ENCODE measurements around the gene TMEM260. TPM values are rescaled to one million over a fixed set of nuclear protein-coding genes. Genes with fewer than 3 reads are reported as not detected.
"Not testable (repeated sequence)": the region's sequence is repeated elsewhere in the genome, so short reads cannot be mapped to it uniquely, and the experiment has no call there.

Gene TMEM260
- total RNA-seq, 1 donor: 11.4 TPM

DNA sequence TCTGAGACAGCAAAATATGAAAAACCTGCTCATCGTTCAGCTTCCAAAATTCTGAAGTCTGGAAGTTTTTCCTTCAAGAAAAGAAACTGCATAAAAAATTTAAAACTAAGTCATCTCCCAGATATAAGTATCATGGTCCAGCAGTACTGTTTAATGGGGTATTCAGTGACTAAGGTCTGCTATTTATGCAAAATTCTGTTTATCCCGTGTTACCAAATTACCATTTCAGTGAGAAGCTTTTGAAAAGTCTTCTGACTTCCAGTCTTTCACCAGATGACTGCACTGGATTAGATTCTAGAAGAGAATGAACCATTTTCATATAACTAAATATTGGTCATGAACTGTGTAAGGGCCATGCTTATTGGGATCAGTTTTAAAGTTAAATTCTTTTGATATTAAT lies 67.9 kb downstream of the TMEM260 start:
- Histone ChIP-seq H3K4me3 (ENCODE audit: low read length) (no peak overlapping the region), H3K4me1 (ENCODE audit: insufficient read depth, low read length) (no peaks in the 10 kb centered on the region)

DNA sequence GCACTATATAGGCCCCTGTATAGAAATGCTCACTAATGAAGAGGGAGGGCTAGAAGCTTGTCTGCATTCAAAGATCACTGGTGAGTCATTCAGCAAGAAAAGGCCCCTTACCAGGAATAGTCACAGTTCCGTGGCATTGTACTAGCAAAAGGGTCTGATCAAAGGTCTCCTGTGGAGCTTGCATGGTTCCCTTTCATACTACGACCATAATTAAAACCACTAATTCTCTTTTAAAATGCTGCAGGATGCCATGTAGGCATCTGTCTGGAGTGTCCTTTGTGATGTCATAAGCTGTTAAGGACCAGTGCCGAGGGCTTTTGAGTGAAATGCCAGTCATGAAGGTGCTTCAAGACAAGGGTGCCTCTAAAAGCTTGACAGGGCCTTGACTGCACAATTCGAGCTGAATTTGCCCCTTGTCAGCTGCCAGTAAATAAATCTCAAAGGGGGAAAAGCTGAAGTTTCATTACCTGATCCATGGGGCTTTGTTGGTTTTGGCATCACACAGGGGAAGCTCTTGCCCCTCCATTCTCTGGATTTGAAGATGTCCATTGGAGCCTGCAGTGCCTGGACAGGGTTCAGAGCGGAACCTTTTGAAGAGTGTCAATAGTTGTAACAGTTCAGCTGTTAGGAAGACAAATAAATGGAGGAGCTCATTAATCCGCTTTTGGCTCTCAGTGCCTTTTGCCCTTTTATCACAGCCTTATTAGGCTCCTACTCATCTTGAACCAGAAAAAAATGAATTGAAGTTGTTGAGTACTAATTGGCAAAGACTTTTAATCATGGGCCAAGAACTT lies 69.1 kb downstream of the TMEM260 start:
- H3K4me3 ChIP-seq (ENCODE audit: low read length): no peak overlapping the region
- H3K9me3 ChIP-seq (ENCODE audit: low read depth, low read length): no peaks in the 10 kb centered on the region
- no peaks in the 10 kb centered on the region for H3K27me3 ChIP-seq (ENCODE audit: insufficient read depth, low read length)
- no peaks in the 10 kb centered on the region for H3K4me1 ChIP-seq (ENCODE audit: insufficient read depth, low read length)

More for the DNA sequence above, 67.9 kb downstream of the TMEM260 start:
- no peaks in the 10 kb centered on the region for H3K27me3 ChIP-seq (ENCODE audit: insufficient read depth, low read length)
- no peaks in the 10 kb centered on the region for H3K9me3 ChIP-seq (ENCODE audit: low read depth, low read length)

DNA sequence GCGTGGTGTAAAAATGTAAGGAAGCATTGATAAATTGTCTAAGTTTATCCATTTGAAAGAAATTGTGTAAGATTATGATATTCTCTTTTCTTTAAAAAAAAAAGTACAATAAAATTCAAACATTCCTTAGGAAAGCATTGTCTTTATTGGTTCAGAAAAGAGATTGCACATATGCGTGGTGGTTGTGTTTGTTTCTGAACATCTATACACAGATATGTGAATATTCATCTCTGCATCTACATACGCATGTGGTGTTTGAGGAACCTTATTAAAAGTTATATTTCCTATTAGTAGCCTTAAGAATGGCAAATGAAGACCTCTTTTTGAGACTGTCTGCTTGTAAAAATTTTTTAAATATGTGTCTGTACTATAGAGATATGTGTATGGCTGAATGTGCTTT lies 69.8 kb downstream of the TMEM260 start:
- Histone ChIP-seq H3K27me3 (ENCODE audit: insufficient read depth, low read length) (no peaks in the 10 kb centered on the region), H3K4me3 (ENCODE audit: low read length) (no peak overlapping the region), H3K9me3 (ENCODE audit: low read depth, low read length) (no peaks in the 10 kb centered on the region), H3K4me1 (ENCODE audit: insufficient read depth, low read length) (no peaks in the 10 kb centered on the region)

DNA sequence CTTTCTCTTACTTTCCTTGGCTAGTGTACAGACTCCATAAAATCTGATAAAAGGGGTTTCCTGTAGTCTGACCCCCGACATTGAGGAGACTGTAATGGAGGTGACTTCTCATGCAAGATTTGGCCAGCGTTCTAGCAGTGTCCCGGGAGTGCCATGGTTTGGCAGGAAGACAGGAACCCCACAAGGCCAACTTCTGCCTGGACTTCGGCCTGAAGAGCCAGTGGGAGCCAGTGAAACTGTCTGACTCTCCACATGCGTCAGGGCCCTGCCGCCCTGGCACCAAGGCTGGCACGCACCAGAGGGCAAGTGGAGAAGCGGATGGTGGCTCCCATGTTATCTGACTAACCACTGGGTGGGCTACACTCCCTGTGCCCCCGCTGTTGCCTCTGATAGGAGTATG lies 70.5 kb downstream of the TMEM260 start:
- H3K4me3 ChIP-seq (ENCODE audit: low read length): no peak overlapping the region
- no peaks in the 10 kb centered on the region for H3K27me3 ChIP-seq (ENCODE audit: insufficient read depth, low read length)
- H3K9me3 ChIP-seq (ENCODE audit: low read depth, low read length): no peaks in the 10 kb centered on the region
- H3K4me1 ChIP-seq (ENCODE audit: insufficient read depth, low read length): no peaks in the 10 kb centered on the region

DNA sequence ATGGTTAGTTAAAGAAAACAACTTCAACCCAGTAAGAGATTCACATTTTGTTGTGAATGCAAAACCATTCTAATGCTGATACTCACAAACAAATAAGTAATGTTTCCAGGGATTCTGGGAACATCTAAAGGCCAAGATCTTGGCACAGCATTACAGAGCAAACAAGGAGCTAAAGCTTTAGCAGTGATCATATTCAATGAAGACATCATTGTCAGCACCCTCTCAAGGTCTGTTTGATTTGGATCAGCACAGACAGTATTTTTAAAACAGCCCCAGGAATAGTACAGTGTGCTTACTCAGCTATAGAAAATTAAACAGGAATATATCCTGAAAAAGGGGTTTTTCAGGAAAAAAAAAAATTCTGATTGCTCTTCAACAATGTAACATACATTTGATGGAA lies 71.4 kb downstream of the TMEM260 start:
- Histone ChIP-seq H3K4me1 (ENCODE audit: insufficient read depth, low read length) (no peaks in the 10 kb centered on the region), H3K4me3 (ENCODE audit: low read length) (no peak overlapping the region), H3K9me3 (ENCODE audit: low read depth, low read length) (no peaks in the 10 kb centered on the region), H3K27me3 (ENCODE audit: insufficient read depth, low read length) (no peaks in the 10 kb centered on the region)

DNA sequence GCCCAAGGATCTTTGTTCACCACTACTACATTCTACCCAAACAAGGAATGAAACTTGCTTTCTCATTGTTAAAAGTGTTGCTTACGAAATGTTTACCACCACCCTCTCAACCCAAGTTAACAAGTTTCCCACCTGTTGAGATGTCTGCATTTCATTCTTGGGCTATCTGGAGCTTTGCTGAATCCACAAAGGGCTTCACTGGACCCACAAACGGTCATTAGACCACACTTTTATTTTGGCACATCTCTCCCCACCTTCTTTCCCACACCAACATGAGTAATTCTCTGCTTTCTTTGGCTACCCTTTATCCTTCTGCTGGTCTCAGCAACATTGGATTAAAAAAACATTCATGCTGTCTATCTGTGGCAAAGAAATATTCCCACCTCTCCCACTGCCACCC lies 78.0 kb downstream of the TMEM260 start:
- Histone ChIP-seq H3K9me3 (ENCODE audit: low read depth, low read length) (no peaks in the 10 kb centered on the region), H3K4me3 (ENCODE audit: low read length) (no peak overlapping the region)

DNA sequence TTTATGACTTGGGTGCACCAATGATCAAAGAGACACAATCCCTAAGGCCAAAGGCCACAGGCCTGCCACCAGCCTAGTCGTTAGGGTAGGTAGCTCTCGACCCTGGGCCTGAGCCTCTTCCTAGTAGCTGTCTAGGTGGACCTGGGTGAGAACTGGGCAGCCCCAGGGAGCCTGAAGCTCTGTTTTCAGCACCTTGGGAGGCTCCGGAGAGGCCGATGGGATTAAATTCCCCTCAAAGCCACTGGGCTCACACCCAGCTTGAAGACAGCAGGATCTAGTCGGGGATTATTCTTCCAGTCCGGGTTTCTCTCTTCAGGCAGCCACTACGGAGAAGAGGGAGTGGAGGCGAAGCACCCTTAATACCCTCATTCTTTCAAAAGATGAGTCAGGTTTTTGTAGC lies 79.8 kb downstream of the TMEM260 start:
- Histone ChIP-seq H3K27me3 (ENCODE audit: insufficient read depth, low read length) (no peaks in the 10 kb centered on the region), H3K4me1 (ENCODE audit: insufficient read depth, low read length) (no peaks in the 10 kb centered on the region), H3K4me3 (ENCODE audit: low read length) (no peak overlapping the region), H3K9me3 (ENCODE audit: low read depth, low read length) (no peaks in the 10 kb centered on the region)

More for the DNA sequence above, 78.0 kb downstream of the TMEM260 start:
- Histone ChIP-seq H3K4me1 (ENCODE audit: insufficient read depth, low read length) (no peaks in the 10 kb centered on the region), H3K27me3 (ENCODE audit: insufficient read depth, low read length) (no peaks in the 10 kb centered on the region)

DNA sequence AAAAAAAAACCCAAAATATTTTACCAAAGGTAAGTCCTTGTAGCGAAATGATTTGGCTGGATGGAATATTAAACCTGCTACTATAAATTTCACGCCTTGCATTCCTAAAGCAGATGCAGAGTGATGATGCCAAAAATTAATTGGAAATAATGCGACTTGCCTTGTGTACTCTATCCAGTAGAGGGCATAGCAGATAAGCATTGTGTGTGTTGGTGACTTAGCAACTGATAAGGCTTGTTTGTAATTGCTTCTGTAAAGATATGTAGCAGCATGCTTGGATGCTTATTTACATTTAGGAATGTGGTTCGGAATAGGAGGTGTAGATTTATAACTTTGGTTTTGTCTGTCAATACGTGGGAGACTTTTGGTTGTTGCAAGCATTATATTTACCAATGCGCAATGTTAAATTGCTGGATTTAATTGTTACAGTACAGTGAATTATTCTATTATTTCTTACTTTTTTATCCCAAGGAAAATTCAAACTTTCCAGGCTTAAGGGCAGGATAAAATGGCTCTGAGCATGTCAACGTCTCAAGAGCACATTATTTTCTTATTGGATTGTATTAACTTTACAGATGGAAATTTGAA lies 80.5 kb downstream of the TMEM260 start:
- Histone ChIP-seq H3K27me3 (ENCODE audit: insufficient read depth, low read length) (no peaks in the 10 kb centered on the region), H3K4me3 (ENCODE audit: low read length) (no peak overlapping the region), H3K4me1 (ENCODE audit: insufficient read depth, low read length) (no peaks in the 10 kb centered on the region), H3K9me3 (ENCODE audit: low read depth, low read length) (no peaks in the 10 kb centered on the region)

DNA sequence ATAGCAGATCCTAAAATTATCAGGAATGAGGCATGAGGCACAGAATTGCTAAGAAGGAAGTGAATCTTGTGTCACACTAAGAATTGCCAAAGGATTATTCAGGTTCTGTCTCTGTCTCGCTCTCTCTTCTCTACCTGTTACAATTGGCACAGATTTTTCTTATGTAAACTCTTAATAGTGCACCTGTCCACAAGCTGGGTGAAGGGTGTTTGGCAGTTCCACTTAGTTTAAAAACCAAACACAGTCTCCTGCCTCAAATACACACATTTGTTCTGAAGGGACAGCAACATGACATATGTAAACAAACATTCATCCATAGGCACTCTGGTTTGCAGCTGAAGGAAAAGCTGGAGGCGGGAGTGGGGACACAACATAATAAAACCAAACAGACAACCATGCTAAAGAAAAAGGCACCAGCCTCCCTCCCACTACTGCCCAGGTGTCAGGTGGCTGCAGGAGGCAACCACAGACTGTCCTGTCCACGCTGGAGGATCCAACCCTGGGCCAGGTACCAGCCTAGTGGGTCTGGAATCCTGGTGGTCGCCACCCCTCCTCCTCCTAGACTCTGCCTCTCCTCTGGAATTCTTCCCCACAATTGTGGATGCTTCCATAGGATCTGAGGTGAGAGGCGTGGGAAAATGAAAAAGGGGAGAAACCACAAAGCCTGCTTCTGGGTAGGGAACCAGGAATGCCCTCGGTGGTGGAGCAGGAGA lies 81.2 kb downstream of the TMEM260 start:
- no peaks in the 10 kb centered on the region for H3K9me3 ChIP-seq (ENCODE audit: low read depth, low read length)
- H3K4me3 ChIP-seq (ENCODE audit: low read length): no peak overlapping the region
- H3K27me3 ChIP-seq (ENCODE audit: insufficient read depth, low read length): no peaks in the 10 kb centered on the region
- no peaks in the 10 kb centered on the region for H3K4me1 ChIP-seq (ENCODE audit: insufficient read depth, low read length)

DNA sequence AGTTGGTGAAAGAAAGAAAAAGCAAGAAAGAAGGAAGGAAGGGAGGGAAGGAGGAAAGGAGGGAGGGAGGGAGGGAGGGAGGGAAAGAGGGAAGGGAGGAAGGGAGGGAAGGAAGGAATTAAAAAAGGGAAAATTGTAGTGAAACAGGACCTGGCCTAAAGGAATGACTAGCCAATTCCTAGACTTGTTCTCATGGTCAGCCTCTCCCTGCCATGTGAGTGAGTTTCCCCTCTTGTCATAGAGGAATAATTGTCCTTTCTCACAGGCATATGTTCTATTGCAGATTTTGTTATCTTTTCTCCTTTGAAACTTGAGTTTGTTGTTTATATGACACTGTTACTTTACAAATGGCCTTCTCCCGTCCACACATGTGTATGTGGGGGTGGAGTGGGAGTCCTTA lies 81.9 kb downstream of the TMEM260 start:
- no peaks in the 10 kb centered on the region for H3K27me3 ChIP-seq (ENCODE audit: insufficient read depth, low read length)
- no peaks in the 10 kb centered on the region for H3K9me3 ChIP-seq (ENCODE audit: low read depth, low read length)
- H3K4me3 ChIP-seq (ENCODE audit: low read length): no peak overlapping the region
- no peaks in the 10 kb centered on the region for H3K4me1 ChIP-seq (ENCODE audit: insufficient read depth, low read length)

DNA sequence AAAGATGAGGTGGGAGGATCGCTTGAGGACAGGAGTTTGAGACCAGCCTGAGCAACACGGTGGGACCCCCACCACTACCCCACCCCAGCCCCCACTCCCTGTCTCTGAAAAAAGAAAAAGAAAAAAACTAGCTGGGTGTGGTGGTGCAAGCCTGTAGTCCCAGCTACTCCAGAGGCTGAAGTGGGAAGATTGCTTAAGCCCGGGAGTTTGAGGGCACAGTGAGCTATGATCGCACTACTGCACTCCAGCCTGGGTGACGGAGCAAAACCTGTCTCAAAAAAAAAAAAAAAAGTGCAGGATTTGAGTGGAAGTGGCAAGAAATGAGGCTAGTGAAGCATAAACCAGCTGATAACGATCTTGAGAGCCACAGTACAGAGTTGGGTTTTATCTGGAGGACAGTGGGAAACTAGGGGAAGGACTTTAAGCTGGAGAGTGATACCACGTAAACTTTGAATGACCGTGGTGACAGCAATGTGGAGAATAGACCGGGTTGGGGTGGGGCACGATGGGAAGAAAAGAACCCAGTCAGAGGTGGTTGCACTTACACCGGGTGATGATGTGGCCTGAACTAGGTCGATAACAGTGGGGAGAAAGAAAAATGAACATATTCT lies 85.3 kb downstream of the TMEM260 start:
- H3K27me3 ChIP-seq (ENCODE audit: insufficient read depth, low read length): no peaks in the 10 kb centered on the region
- no peak overlapping the region for H3K4me3 ChIP-seq (ENCODE audit: low read length)
- H3K9me3 ChIP-seq (ENCODE audit: low read depth, low read length): no peaks in the 10 kb centered on the region
- H3K4me1 ChIP-seq (ENCODE audit: insufficient read depth, low read length): no peaks in the 10 kb centered on the region

DNA sequence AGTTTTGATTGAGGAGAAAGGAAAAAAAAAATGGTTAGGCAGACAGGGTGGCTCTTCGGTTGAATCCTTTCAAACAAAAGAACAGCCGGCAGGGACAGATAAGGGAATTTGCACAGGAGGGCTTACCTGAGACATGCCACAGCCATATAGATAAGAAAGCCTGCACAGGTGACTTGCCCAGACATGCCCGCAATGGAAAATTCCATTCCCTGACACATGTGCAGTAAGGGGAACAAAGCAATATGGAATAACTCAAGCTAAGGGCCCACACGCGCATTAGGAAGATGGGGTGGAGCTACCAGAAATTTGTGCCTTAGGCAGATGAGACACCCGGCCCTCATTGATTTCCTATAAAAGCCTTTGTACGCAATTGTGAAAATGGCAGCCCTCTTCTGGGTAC lies 86.7 kb downstream of the TMEM260 start:
- H3K27me3 ChIP-seq (ENCODE audit: insufficient read depth, low read length): no peaks in the 10 kb centered on the region
- H3K9me3 ChIP-seq (ENCODE audit: low read depth, low read length): no peaks in the 10 kb centered on the region
- H3K4me3 ChIP-seq (ENCODE audit: low read length): no peak overlapping the region
- no peaks in the 10 kb centered on the region for H3K4me1 ChIP-seq (ENCODE audit: insufficient read depth, low read length)

DNA sequence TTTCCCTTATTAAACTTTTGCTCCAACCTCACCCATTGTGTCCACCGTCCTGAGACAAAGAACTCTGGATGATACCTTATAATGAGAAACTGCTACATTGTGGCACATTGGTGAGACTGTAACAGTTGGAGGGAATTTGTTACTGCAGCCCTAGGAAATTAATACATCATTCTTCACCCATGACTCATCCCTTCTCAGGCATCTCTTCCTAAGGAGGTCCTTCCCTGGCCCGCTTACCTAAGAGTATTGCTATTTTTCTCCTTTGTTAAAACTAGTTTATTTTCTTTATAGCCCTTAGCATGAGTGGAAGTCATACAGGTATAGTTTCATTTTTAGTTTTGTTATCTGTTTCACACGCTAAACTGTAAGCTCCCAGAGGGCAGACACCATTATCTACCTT lies 87.1 kb downstream of the TMEM260 start:
- Histone ChIP-seq H3K27me3 (ENCODE audit: insufficient read depth, low read length) (no peaks in the 10 kb centered on the region), H3K4me3 (ENCODE audit: low read length) (no peak overlapping the region), H3K4me1 (ENCODE audit: insufficient read depth, low read length) (no peaks in the 10 kb centered on the region), H3K9me3 (ENCODE audit: low read depth, low read length) (no peaks in the 10 kb centered on the region)

DNA sequence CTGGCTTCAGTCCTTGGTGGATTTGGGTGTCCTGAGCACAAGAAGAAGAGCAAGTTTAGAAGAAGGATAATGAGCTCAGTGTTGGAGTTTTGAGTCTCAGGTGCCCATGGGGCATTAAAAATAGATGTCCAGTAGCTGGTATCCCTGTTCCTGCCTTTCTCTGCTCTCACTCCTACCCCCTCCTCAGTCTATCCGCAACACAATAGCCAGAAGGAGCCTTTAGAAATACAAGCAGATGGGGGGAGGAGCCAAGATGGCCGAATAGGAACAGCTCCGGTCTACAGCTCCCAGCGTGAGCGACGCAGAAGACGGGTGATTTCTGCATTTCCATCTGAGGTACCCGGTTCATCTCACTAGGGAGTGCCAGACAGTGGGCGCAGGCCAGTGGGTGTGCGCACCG lies 87.7 kb downstream of the TMEM260 start:
- H3K4me3 ChIP-seq (ENCODE audit: low read length); H3K9me3 ChIP-seq (ENCODE audit: low read depth, low read length): not testable (repeated sequence)

DNA sequence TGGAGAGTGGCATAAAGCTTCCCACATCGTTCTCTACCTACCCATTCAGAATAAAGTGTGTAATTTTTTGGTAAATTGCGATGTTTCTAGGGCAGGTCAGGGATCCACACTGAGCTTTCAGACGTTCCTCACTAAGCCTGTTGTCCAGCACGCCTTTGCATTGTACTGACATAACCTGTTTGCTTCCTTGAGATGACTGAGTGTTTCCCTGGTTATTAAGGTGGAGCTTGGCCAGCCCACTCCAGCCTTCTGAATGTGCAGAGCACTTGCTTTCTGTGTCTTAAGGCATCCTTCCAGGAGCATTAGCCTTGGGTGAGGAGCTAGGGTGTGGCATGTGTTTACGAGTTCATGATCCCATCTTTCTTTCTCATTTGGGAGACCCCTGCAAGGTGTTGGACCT lies 96.4 kb downstream of the TMEM260 start:
- Histone ChIP-seq H3K4me1 (ENCODE audit: insufficient read depth, low read length) (no peaks in the 10 kb centered on the region), H3K4me3 (ENCODE audit: low read length) (no peak overlapping the region), H3K27me3 (ENCODE audit: insufficient read depth, low read length) (no peaks in the 10 kb centered on the region), H3K9me3 (ENCODE audit: low read depth, low read length) (no peaks in the 10 kb centered on the region)

More for the DNA sequence above, 87.7 kb downstream of the TMEM260 start:
- H3K4me1 ChIP-seq (ENCODE audit: insufficient read depth, low read length); H3K27me3 ChIP-seq (ENCODE audit: insufficient read depth, low read length): not testable (repeated sequence)

Measured in mononuclear cell (primary cell).